Measurements from ENCODE around the gene ARHGAP42.

DNA sequence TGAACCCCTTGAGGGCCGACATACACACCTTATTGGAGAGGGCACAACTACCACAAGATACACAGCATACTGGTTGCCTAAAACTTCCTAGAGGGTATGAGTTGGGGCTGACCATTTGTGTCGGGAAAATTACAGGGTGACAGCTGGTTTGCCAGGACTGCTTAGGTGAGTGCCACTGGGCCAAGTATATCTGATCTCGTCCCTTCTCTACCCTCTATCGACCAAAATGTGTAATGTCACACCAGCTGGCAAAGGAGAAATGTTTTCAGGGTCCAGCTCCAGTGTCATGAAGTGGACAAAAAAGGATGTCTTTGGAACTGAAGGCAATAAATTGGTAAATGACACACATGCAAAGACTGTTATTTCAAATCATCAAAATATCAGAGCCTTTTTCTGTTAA lies 316.4 kb downstream of the ARHGAP42 start:
- TF ChIP-seq, protein P1, sequence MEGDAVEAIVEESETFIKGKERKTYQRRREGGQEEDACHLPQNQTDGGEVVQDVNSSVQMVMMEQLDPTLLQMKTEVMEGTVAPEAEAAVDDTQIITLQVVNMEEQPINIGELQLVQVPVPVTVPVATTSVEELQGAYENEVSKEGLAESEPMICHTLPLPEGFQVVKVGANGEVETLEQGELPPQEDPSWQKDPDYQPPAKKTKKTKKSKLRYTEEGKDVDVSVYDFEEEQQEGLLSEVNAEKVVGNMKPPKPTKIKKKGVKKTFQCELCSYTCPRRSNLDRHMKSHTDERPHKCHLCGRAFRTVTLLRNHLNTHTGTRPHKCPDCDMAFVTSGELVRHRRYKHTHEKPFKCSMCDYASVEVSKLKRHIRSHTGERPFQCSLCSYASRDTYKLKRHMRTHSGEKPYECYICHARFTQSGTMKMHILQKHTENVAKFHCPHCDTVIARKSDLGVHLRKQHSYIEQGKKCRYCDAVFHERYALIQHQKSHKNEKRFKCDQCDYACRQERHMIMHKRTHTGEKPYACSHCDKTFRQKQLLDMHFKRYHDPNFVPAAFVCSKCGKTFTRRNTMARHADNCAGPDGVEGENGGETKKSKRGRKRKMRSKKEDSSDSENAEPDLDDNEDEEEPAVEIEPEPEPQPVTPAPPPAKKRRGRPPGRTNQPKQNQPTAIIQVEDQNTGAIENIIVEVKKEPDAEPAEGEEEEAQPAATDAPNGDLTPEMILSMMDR (conservative IDR thresholded peaks at IDR 0.05; ENCODE audit: low read depth, low read length) = no peak
- TF ChIP-seq EZH2 (IDR thresholded peaks at IDR 0.05; ENCODE audit: borderline replicate concordance, low read depth, low read length, poor library complexity, severe bottlenecking) = no peak

All from A673 (cell line).